NCI-H2196 treated with DMSO at 0.1 percent for 48 hours (cell line): ENCODE results near the gene LENG8.
"Not testable (repeated sequence)": the region's sequence is repeated elsewhere in the genome, so short reads cannot be mapped to it uniquely, and the experiment has no call there.

Experiments
- DNase-seq: peaks from one replicate; lab custom pipeline; 2025; ENCODE audit not compliant: unreplicated experiment; lab: John Stamatoyannopoulos, UW

LENG8 gene

DNA sequence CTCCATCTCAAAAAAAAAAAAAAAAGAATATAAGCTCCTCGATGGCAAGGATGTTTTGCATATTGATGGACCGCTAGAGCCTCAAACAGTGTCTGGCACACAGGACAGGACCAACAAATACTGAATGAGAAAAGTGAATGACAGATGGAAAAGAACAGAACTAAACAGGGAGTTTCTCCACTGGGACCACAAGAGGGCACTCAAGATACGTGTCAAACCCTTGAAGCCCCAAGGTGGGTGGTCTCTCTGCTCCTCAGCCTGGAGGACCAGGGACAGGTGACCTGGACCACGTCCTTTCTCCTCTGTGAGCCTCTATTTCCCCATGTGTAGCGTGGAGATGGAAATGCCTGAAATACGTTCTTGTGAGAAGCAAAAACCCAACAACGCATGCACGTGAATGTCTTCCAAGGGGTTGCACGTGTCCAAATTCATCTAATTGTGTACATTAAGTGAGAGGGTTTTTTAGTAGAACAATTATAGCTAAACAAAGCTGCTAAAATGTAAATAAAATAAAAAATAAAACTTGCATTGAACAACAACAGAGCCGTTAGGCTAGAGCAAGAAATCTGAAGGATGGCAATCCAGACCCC lies 29.8 kb downstream of the LENG8 start:
- peak; percentile 34 for DNase-seq

DNA sequence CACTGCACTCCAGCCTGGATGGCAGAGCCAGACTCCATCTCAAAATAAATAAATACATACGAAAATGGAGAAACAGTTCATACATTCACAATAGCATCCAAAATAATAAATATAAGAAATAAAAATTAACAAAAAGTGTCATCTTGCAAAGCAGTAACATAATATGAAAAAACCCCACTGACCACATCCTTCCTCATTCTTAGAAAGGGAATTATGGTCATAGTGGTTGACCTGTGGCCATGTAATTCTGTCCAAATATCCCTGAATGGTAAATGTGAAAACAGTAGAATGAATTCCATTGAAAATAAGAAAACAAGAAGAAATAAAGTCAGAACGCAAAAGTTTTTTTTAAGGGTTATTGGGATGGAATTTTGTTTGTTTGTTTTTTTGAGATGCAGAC lies 31.1 kb downstream of the LENG8 start:
- no peak for DNase-seq

DNA sequence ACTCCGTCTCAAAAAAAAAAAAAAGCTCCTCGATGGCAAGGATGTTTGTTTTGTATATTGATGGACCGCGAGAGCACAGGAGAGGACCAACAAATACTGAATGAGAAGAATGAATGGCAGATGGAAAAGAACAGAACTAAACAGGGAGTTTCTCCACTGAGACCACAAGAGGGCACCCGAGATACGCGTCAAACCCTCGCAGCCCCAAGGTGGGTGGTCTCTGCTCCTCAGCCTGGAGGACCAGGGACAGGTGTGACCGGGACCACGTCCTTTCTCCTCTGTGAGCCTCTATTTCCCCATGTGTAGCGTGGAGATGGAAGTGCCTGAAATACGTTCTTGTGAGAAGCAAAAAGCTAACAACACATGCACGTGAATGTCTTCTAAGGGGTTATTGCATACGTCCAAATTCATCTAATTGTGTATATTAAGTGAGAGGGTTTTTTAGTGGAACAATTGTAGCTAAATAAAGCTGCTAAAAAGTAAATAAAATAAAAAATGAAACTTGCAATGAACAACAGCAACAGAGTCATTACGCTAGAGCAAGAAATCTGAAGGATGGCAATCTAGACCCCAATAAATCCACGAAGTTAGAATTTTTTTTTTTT lies 32.4 kb downstream of the LENG8 start:
- DNase-seq = peak; percentile 23

DNA sequence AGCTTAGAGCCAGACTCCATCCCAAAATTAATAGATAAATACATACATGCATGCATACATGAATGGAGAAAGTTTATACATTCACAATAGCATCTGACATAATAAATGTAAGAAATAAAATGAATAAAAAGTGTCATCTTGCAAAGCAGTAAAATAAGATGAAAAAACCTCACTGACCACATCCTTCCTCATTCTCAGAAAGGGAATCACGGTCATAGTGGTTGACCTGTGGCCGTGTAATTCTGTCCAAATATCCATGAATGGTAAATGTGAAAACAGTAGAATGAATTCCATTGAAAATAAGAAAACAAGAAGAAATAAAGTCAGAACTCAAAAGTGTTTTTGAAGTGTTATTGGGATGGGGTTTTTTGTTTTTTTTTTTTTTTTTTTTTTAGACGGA lies 33.9 kb downstream of the LENG8 start:
- no peak for DNase-seq

DNA sequence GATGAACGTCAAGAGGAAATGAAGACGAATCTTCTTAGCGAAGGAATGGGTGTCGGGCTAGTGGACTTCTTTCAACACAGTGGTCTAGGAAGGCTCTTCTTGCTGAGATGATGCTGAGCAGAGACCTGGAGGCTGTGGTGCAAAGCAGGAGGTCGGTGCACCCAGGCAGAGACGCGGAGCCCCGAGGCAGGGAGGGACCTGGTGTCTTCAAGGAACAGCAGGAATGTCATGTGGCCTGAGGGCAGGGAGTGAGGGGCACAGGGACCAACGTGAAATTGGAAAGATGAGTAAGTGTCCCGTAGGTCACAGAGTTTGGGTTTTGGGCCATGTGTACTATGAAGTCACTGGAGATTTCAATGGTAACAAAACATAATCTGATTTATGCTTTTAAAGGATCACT lies 35.5 kb downstream of the LENG8 start:
- DNase-seq = no peak

DNA sequence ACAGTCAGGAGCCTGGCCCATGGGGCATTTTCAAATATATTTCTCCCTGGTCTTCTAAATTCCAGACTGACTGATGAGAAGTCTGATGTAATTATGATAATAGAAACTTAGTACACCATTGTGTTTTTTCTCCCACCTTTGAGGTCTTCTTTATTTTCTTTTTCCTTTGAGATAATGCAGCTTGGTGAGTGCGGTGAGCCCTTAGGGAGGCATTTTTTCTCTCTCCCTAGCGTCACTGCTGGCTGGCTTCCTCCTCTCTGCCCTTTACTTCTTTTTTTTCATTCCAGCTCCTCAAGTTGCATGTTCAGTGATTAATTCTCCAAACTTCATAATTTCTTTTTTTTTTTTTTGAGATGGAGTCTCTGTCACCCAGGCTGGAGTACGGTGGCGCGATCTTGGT lies 36.9 kb downstream of the LENG8 start:
- DNase-seq = no peak

DNA sequence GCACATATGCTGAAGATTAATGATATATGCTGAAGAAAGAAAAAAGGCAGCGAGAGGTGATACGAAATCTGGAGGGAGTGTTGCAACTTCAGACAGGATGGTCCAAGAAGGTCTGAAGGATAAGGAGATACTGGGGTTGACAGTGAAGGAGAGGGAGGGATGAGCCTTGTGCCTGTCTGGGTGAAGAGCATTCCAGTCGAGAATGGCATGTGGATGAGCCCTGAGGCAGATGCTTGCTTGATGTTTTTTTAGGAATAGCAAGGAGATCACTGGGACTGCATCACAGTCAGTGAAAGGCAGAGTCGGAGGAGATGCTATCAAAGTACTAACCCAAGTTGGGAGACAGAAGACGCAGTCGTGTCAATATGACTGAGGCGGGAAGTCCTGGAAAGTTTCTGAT lies 40.3 kb downstream of the LENG8 start:
- DNase-seq = no peak

DNA sequence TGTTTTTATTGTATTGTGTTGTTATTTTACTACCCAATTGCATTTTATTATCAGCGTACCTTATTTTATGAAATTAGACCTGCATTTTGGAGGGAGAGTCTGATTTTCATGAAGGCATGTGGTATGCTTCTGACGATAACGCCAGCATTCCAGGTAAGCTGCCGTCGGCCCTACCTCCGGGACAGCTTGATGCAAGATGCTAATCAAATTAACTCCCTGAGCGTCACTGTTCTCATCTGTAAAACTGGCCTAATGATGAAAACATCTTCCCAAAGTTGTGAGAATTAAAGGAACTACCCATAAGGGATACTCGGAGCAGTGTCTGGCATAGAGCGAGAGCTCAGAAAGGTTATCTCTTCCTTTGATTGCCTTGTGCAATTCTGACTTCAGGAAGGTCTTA lies 40.8 kb downstream of the LENG8 start:
- DNase-seq = no peak

DNA sequence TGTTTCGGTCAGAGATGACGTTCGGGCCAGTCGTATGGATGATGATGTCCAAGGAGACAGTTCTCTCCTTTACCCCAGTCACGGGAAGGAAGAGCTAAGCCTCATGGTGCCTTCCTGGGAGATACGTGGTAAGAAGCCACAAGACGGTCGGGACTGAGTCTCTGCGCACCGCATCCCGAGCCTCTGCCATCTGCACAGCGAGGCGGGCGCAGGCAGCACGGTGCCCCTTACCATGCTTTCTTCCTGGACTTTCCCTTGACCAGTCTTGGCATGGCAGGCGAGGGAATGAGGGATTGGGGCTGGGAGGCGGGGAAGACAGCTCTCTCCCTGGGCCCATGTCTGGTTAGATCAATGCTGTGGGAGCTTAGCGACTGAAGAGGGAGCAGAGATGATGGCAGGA lies 43.6 kb downstream of the LENG8 start:
- DNase-seq = no peak

DNA sequence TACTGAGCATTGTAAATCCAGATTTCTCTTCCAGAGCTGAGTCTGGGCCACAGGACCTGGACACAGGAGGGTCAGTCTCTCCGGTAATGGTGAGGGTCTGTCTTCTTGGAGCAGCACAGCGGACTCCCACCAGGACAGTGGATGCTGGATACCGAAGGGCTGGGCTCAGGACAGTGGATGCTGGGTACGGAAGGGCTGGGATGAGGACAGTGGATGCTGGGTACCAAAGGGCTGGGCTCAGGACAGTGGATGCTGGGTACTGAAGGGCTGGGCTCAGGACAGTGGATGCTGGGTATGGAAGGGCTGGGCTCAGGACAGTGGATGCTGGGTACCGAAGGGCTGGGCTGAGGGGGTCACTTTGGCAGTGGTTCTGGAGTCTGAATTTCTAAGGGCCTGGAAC lies 44.1 kb downstream of the LENG8 start:
- not testable (repeated sequence) for DNase-seq

DNA sequence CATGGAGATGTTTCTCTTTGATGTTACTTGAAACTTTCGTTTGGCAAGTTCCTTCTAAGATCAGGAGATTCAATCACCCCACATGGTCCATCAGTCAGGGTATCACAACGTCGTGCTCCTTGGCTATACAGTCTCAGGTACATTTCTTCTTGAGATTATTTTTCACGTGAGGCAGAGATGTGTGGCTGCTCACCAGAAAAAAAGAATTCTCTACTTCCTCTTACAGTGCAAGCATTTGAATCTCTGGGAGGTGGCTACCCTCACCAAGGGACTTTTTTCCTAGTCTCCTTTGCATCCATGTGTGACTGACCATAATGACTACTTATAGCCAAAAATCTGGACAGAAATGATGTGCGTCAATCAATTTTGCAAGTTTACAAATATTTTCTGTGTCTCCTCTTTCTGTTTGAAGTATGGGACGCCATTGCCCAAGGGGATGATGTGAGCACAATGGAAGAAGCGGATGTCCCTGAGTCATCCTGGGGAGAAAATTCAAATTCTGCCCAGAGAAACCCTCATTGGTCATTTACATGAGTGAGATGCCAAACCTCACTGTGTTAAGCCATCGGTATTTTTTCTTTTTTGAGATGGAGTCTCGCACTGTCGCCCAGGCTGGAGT lies 45.1 kb downstream of the LENG8 start:
- no peak for DNase-seq

DNA sequence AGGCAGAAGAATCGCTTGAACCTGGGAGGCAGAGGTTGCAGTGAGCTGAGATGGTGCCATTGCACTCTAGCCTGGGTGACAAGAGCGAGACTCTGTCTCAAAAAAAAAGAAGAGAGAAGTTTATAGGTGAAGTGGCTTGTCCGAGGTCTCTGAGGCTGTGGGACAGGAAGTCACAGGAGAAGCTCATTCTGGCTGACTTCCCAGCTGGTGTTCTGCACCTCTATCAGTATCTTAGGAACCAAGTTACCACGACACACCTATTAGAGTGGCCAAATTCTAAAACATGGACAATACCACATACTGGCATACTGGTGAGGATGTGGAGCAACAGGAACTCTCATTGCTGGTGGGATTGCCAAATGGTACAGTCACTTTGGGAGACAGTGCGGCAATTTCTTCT lies 46.3 kb downstream of the LENG8 start:
- DNase-seq = not testable (repeated sequence)

DNA sequence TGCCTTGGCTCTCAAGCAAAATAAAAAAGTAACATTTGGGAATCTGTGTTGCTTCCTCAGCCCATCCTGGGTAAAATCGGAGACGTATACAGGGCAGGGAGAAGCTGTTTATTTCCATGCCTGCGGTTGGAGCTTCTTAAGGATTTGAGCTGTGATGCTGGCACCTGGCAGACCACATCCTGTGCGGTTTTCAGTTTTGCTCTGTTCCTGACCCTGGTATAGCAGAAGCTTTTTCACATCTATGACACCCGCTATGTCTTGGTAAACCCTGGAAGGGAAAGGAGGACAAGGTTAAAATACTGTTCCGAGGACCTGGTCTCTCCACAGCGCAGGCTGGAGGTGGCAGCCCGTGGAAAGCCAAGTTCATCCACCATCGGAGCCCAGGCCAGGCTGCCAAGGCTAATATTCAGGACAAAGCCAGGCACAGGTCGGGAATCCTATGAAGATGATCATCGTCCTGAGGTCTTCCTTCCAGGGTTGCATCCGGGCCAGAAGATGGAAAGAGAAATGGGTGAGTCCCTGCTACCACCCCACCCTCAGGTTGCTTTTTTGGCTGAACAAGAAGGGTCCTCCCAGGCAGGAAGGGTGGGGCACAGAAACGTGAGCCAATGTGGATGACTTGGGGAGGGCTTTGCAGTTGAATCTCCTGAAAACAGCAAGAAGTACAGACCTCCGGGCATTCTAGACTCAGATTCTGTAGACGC lies 48.9 kb downstream of the LENG8 start:
- not testable (repeated sequence) for DNase-seq

DNA sequence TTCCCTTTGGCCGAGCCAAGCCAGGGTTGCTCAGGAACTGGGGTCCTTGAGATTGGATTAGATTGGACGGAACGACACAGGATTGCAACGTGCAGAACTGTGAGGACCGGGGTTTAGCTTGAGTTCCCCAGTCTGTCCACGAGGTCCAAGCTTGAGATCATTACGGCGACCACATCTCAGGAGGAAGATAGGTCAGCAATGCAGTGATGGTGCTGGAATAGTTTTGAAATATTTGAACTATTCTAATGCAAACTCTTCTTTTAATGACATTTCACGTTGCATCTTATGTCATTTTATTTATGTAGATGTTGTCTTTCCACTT lies 49.4 kb downstream of the LENG8 start:
- not testable (repeated sequence) for DNase-seq

DNA sequence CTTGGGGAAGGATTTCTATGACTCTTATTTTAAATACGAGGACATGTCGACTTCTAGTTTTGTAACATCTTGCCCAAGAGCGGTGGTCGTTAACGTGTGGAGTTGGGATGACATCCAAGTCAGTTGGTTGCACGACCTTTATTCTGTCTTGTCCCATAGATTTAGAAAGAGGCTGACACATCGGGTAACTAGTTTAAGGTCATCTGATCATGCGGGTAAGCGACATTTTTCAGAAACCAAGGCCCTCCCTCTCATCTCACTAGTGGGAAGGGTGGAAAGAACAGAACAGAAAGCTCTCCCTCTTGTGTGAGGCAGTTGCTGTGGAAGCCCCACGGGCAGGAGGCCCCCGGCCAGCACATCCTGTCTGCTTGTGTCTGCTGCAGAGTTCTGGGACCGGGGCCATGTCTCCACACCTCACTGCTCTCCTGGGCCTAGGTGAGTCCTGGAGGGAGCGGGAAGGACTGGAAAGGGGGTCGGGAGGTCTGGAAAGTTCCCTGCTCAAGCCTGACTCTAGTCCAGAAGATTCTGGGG lies 53.6 kb downstream of the LENG8 start, which contains the start of gene LAIR2:
Gene LAIR2, plus strand, starts transcription at position 314 of the 531 bp plus-strand sequence. Its CDS starts 88 bp downstream, at position 402.
- no peak for DNase-seq

DNA sequence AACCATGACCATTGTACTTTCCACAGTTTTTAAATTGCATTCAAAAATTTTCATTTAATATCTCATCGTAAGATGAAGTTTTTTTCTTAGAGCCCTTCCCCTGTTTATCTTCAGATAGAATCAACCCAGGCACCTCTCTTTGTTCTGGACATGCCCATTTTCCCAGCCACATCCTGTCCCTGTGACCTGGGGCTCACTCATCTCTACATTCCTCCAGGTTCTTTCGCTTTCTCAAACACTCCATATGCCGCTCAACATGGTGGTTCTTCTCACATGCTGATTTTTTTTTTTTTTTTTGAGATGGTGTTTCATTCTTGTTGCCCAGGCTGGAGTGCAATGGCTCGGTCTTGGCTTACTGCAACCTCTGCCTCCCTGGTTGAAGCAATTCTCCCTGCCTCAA lies 56.5 kb downstream of the LENG8 start:
- not testable (repeated sequence) for DNase-seq

DNA sequence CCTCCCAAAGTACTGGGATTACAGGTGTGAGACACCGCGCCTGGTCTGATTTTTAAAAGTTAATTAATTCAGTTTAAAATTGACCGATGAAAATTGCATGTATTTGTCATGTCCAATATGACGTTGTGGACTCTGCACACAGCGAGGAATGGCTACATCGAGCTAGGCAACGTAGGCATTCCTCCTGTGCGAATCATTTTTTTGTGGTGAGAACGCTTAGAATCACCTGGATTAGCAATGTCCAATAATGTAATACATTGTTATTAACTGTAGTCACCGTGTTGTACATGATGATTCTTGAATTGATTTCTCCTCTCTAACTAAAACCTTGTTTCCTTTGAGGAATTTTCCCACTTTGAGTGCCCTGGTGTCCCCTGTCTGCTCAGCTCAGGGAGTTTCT lies 57.1 kb downstream of the LENG8 start:
- no peak for DNase-seq

DNA sequence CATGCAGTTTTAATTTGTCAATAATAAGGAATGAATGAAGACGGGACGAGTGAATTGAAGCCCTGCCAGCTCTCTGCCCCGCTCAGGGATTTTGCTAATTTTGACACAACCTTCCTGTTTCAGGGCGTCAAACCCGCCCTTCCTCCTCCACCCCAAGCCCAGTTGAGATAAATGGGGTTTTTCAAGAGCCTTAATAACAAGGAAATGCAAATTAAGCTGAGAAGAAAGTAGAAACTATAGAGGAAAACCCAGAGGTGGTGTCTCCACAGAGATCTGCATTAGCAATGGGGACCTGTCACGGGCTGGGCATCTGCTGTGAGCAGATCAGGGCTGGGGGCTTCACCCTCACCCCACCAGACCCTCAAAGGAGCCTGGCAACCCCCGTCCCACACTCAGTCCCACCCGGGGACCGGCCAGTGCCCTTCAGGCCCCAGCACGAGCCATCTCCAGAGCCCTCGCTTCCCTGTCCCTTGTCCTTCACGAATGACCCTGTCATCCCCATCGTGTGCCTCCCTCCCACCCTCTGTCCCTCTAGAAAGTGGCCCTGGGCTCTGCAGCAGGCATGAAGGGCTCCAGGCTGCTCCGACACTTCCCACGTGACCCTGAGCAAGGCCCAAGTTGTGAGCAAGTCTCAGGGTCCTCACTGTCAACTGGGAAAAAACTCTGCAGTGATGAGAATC lies 58.2 kb downstream of the LENG8 start:
- not testable (repeated sequence) for DNase-seq

DNA sequence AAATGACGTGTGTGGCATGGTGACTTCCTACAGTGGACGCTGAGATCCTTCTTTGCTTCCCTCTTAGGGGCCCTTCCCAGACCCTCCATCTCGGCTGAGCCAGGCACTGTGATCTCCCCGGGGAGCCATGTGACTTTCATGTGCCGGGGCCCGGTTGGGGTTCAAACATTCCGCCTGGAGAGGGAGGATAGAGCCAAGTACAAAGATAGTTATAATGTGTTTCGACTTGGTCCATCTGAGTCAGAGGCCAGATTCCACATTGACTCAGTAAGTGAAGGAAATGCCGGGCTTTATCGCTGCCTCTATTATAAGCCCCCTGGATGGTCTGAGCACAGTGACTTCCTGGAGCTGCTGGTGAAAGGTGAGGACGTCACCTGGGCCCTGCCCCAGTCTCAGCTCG lies 58.8 kb downstream of the LENG8 start:
- DNase-seq = no peak

DNA sequence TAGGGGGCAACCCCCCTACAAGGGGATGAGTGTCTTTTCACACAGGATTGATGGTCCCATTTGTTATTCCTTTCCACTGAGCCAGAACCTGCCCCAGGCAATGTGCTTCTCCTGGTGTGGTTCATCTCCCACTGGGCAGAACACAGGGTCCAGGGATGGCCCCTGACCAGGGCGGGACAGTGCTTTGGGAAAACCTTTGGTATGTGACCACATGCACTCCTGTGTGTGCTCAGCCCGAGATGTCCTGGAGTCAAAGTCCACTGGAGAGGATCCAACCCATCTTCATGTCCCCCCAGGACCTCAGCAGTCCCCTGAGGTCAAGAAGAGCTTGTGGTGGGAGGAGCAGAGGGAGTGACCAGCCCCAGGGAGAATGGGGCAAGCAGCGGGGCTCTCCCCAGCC lies 59.5 kb downstream of the LENG8 start:
- not testable (repeated sequence) for DNase-seq

DNA sequence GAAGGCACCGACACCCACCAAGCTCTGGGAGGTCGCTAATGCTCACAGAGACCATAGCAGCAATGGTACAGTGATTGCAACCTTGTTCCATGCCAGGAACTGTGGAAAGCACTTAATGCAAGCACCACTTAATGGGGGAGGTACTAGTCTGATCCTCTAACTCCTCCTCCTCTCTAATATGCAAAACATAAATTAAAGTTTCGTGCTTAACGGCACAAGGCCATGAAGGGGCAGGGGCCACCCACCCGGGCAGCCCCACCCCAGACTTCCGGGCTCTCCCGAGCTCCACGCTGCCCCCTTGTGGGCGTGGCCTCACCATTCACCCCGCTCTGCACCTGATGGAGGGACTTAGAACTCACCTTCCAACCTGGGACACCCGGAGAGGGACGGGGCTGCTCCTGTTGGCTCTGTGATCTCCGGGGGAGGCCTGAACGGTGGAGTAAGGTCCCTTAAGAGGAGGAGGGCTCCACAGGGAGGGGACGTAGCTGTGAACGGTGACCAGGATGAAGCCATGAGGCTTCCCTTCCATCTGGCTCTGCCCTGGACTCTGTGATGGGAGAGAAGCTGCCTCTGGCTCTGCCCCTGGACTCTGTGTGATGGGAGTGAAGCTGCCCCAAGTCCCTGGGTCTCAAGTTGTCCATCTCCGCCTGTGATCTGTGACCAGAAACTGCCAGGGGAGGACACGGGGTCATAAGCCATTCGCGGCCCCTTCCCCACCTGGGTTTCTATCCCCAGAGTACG lies 60.4 kb downstream of the LENG8 start:
- not testable (repeated sequence) for DNase-seq
